SK-N-MC (cell line): ENCODE measurements around the gene REL.

Experiments used
- EZH2 ChIP-seq: fragments of 200-600 bp; sonication (generic); IDR thresholded peaks from one replicate; pipeline ENCODE4 v1.6.1; 2017; ENCODE audit warnings: antibody characterized with exemption
- POLR2AphosphoS5 ChIP-seq: IDR thresholded peaks from 2 replicates; pipeline ENCODE4 v1.6.1; 2012; ENCODE audit warnings: mild to moderate bottlenecking, low read depth, low read length, borderline replicate concordance

DNA sequence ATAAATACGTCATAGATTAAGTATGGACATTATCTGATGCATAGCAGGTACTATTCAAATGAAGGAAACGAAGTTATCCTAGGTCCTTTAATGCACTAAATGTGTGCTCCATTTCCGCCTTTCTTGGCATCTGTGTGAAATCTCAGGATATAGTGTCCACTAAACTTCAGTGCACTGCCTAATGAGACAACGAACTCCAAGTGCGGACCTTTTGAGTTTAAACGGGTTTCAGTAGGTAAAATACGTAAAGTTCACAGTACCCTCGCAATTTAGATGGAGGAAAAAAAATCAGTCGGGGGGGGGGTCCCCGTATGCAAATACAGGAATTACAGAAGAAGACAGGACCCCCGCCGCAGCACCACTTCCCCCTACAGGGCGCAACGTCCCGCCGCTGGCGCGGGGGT, 729 bp upstream of the REL start:
- TF ChIP-seq POLR2AphosphoS5, result no peak
- no peak for TF ChIP-seq EZH2
